AG09319 (cell line): ENCODE results near the gene ATG12.

Source experiments
- DNase-seq: peaks from one replicate; pipeline ENCODE4 v3.0.0-alpha.2; 2010; ENCODE audit warnings: low read depth; ENCODE audit errors: extremely low read depth
- CTCF ChIP-seq: IDR thresholded peaks from 2 replicates; pipeline ENCODE4 v1.5.1; 2011; ENCODE audit warnings: low read depth, mild to moderate bottlenecking, inconsistent platforms, low read length, moderate library complexity

ATG12 gene

GRCh38 chr5:115818821-115819220, 22.5 kb downstream of the ATG12 start:
- TF ChIP-seq CTCF = no peak
- DNase-seq = no peak

GRCh38 chr5:115817386-115817785, 24.0 kb downstream of the ATG12 start:
- DNase-seq = no peak
- no peak for TF ChIP-seq CTCF

GRCh38 chr5:115816226-115817081, 24.9 kb downstream of the ATG12 start, which contains the start of gene CDO1:
Gene CDO1 (minus strand): TSS chr5:115816659. CDS start chr5:115816397, 262 bp downstream.
- peak; percentile 5 for DNase-seq
- TF ChIP-seq CTCF = no peak

GRCh38 chr5:115815693-115816225, 25.6 kb downstream of the ATG12 start:
- no peak for TF ChIP-seq CTCF
- DNase-seq = no peak

GRCh38 chr5:115815006-115815692, 26.2 kb downstream of the ATG12 start:
- DNase-seq = no peak
- no peak for TF ChIP-seq CTCF

- no peak for TF ChIP-seq CTCF
- no peak for DNase-seq
These were observed 27.6 kb downstream of the ATG12 start for GRCh38 chr5:115813719-115814118.

- no peak for TF ChIP-seq CTCF
- DNase-seq = no peak
These were observed 29.0 kb downstream of the ATG12 start for GRCh38 chr5:115812372-115812771.
